Stomach (tissue), 4 donors: ENCODE results near the gene TBXAS1.

Source experiments
- EP300 ChIP-seq: sonication (generic); formaldehyde crosslinking; IDR thresholded peaks from one replicate; pipeline ENCODE4 v1.6.1; 2017; ENCODE audit warnings: antibody characterized with exemption
- POLR2A ChIP-seq, 4 donors: fragments of 450-650 bp; IDR thresholded peaks; one replicate each; pipeline ENCODE4 v1.6.1; 2016; ENCODE audit warnings: antibody characterized with exemption in 4 of 4, control low read depth in 2 of 4, mild to moderate bottlenecking in 1 of 4, moderate library complexity in 1 of 4
- POLR2AphosphoS5 ChIP-seq, 3 donors: sonication (generic); formaldehyde crosslinking; IDR thresholded peaks; one replicate each; pipeline ENCODE4 v1.6.1; 2016; ENCODE audit warnings: antibody characterized with exemption in 3 of 3
- TF ChIP-seq, protein P1 (sequence below), 7 experiments: fragments of 450-650 bp in 4 of 7; fragments of 200-600 bp in 3 of 7; sonication (generic) in 3 of 7; IDR thresholded peaks; one replicate each; pipeline ENCODE4 v1.5.1; 2016 to 2019; ENCODE audit warnings: antibody characterized with exemption in 7 of 7, control low read depth in 2 of 7, mild to moderate bottlenecking in 1 of 7

DNA sequence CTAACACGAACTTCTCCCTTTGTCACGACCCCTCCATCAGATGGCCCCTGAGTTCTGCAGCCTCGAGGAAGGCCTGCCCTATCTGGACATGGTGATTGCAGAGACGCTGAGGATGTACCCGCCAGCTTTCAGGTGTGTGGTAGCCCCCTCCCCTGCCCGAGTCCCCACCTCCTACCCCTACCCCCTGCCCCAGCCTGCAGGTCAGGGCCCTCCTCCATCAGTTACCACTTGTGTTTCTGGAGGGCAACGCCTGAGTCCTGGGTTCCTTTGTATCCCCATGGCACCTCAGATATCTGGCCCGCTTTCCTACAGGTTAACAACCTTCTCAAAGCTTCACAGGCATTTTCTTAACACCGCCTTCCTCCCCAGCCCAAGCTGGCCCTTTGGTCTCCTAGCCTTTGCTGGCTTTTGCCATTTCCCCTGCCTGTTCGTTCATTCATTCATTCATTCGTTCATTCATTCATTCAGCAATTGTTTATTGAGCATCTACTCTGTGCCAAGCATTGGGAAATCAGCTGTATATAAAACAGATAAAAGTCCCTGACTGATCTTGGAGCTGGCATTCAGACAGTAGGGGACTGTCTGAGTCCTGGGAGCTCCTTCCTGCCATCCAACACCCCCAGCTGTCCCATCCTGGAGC lies 178.1 kb downstream of the TBXAS1 start:
- TF ChIP-seq, protein P1, sequence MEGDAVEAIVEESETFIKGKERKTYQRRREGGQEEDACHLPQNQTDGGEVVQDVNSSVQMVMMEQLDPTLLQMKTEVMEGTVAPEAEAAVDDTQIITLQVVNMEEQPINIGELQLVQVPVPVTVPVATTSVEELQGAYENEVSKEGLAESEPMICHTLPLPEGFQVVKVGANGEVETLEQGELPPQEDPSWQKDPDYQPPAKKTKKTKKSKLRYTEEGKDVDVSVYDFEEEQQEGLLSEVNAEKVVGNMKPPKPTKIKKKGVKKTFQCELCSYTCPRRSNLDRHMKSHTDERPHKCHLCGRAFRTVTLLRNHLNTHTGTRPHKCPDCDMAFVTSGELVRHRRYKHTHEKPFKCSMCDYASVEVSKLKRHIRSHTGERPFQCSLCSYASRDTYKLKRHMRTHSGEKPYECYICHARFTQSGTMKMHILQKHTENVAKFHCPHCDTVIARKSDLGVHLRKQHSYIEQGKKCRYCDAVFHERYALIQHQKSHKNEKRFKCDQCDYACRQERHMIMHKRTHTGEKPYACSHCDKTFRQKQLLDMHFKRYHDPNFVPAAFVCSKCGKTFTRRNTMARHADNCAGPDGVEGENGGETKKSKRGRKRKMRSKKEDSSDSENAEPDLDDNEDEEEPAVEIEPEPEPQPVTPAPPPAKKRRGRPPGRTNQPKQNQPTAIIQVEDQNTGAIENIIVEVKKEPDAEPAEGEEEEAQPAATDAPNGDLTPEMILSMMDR (IDR thresholded peaks at IDR 0.05) = no peak
- TF ChIP-seq EP300 = no peak
- TF ChIP-seq POLR2A (IDR thresholded peaks at IDR 0.05) = no peak
- TF ChIP-seq POLR2AphosphoS5 (IDR thresholded peaks at IDR 0.05) = no peak
